DOHH2 (cell line): ENCODE results near the gene B9D2.

Experiments used
- EZH2phosphoT487 ChIP-seq: fragments of 200-600 bp; sonication (generic); IDR thresholded peaks from 2 replicates; pipeline ENCODE4 v1.6.1; 2017; ENCODE audit warnings: borderline replicate concordance, mild to moderate bottlenecking, antibody characterized with exemption, low read length, moderate library complexity, mixed read lengths
- TF ChIP-seq, protein P1 (sequence below): fragments of 200-600 bp; sonication (generic); IDR thresholded peaks from one replicate; pipeline ENCODE4 v1.5.1; 2014; ENCODE audit warnings: antibody characterized with exemption, mild to moderate bottlenecking, low read depth, low read length; ENCODE audit not compliant: poor library complexity, severe bottlenecking

- TF ChIP-seq, protein P1, sequence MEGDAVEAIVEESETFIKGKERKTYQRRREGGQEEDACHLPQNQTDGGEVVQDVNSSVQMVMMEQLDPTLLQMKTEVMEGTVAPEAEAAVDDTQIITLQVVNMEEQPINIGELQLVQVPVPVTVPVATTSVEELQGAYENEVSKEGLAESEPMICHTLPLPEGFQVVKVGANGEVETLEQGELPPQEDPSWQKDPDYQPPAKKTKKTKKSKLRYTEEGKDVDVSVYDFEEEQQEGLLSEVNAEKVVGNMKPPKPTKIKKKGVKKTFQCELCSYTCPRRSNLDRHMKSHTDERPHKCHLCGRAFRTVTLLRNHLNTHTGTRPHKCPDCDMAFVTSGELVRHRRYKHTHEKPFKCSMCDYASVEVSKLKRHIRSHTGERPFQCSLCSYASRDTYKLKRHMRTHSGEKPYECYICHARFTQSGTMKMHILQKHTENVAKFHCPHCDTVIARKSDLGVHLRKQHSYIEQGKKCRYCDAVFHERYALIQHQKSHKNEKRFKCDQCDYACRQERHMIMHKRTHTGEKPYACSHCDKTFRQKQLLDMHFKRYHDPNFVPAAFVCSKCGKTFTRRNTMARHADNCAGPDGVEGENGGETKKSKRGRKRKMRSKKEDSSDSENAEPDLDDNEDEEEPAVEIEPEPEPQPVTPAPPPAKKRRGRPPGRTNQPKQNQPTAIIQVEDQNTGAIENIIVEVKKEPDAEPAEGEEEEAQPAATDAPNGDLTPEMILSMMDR, result no peak
- TF ChIP-seq EZH2phosphoT487, result no peak
Observed at GRCh38 chr19:41335467-41335866, 28.5 kb downstream of the B9D2 start.
